ENCODE results near the gene TTC34.
"Not testable (repeated sequence)": the region's sequence is repeated elsewhere in the genome, so short reads cannot be mapped to it uniquely, and the experiment has no call there.

DNA sequence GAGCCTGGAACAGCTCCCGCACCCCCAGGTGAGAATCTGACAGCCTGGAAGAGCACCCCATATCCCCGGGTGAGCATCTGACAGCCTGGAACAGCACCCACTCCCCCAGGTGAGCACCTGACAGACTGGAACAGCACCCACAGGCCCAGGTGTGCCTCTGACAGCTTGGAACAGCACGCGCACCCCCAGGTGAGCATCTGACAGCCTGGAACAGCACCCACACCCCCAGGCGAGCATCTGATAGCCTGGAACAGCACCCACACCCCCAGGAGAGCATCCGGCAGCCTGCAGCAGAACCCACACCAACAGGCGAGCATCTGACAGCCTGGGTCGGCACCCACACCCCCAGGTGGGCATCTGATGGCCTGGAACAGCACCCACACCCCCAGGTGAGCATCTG is 141.7 kb downstream of the TTC34 start:
- TF ChIP-seq, protein P1, sequence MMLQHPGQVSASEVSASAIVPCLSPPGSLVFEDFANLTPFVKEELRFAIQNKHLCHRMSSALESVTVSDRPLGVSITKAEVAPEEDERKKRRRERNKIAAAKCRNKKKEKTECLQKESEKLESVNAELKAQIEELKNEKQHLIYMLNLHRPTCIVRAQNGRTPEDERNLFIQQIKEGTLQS (IDR thresholded peaks at IDR 0.05): not testable (repeated sequence)
- not testable (repeated sequence) for TF ChIP-seq TCF7L2 (IDR thresholded peaks at IDR 0.05; ENCODE audit: borderline replicate concordance, extremely low read depth, insufficient read depth, insufficient read length); POLR2AphosphoS5 (IDR thresholded peaks at IDR 0.05; ENCODE audit: low read depth, low read length); POLR2A (IDR thresholded peaks at IDR 0.05; ENCODE audit: borderline replicate concordance, extremely low read depth, insufficient read depth, insufficient read length); SIN3A (IDR thresholded peaks at IDR 0.05; ENCODE audit: low read depth); FOSL1 (IDR thresholded peaks at IDR 0.05; ENCODE audit: low read depth); JUND (IDR thresholded peaks at IDR 0.05); ZNF274 (IDR thresholded peaks at IDR 0.05; ENCODE audit: low read depth, low read length); SP1 (IDR thresholded peaks at IDR 0.05; ENCODE audit: low read depth)
- TF ChIP-seq, protein P2, sequence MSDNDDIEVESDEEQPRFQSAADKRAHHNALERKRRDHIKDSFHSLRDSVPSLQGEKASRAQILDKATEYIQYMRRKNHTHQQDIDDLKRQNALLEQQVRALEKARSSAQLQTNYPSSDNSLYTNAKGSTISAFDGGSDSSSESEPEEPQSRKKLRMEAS (IDR thresholded peaks at IDR 0.05): not testable (repeated sequence)
- TF ChIP-seq, protein P3, sequence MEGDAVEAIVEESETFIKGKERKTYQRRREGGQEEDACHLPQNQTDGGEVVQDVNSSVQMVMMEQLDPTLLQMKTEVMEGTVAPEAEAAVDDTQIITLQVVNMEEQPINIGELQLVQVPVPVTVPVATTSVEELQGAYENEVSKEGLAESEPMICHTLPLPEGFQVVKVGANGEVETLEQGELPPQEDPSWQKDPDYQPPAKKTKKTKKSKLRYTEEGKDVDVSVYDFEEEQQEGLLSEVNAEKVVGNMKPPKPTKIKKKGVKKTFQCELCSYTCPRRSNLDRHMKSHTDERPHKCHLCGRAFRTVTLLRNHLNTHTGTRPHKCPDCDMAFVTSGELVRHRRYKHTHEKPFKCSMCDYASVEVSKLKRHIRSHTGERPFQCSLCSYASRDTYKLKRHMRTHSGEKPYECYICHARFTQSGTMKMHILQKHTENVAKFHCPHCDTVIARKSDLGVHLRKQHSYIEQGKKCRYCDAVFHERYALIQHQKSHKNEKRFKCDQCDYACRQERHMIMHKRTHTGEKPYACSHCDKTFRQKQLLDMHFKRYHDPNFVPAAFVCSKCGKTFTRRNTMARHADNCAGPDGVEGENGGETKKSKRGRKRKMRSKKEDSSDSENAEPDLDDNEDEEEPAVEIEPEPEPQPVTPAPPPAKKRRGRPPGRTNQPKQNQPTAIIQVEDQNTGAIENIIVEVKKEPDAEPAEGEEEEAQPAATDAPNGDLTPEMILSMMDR (IDR thresholded peaks at IDR 0.05 in 2 of 3, conservative IDR thresholded peaks at IDR 0.05 in 1 of 3; ENCODE audit: borderline replicate concordance in 1 of 3, insufficient read depth in 1 of 3, low read depth in 2 of 3, low read length in 2 of 3): not testable (repeated sequence)
- TF ChIP-seq, protein P4, sequence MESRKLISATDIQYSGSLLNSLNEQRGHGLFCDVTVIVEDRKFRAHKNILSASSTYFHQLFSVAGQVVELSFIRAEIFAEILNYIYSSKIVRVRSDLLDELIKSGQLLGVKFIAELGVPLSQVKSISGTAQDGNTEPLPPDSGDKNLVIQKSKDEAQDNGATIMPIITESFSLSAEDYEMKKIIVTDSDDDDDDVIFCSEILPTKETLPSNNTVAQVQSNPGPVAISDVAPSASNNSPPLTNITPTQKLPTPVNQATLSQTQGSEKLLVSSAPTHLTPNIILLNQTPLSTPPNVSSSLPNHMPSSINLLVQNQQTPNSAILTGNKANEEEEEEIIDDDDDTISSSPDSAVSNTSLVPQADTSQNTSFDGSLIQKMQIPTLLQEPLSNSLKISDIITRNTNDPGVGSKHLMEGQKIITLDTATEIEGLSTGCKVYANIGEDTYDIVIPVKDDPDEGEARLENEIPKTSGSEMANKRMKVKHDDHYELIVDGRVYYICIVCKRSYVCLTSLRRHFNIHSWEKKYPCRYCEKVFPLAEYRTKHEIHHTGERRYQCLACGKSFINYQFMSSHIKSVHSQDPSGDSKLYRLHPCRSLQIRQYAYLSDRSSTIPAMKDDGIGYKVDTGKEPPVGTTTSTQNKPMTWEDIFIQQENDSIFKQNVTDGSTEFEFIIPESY (IDR thresholded peaks at IDR 0.05; ENCODE audit: extremely low read depth, insufficient replicate concordance, low read length): not testable (repeated sequence)
